Breast epithelium (tissue), 4 donors: ENCODE results near the gene CABP2. TPM values are rescaled to one million over a fixed set of nuclear protein-coding genes. Genes with fewer than 3 reads are reported as not detected.
"Not testable (repeated sequence)": the region's sequence is repeated elsewhere in the genome, so short reads cannot be mapped to it uniquely, and the experiment has no call there.

Source experiments
- DNase-seq, 2 donors: peaks; one replicate each; pipeline ENCODE4 v3.0.0-alpha.2; 2019; ENCODE audit warnings: low spot score in 2 of 2
- H3K27ac ChIP-seq, 2 donors: fragments of 200-600 bp; sonication (generic) in 1 of 2; one replicate each; pipeline ENCODE4 v1.5.1; 2016 to 2019; ENCODE audit warnings: mild to moderate bottlenecking in 1 of 2
- H3K27me3 ChIP-seq, 2 donors: fragments of 200-600 bp; sonication (generic) in 1 of 2; one replicate each; pipeline versions ENCODE4 v1.5.1 to v1.6.0; 2017 to 2019; ENCODE audit warnings: control low read depth in 1 of 2, mild to moderate bottlenecking in 1 of 2
- H3K36me3 ChIP-seq: fragments of 200-600 bp; one replicate; pipeline ENCODE4 v1.5.1; 2019
- H3K4me1 ChIP-seq, 2 donors: fragments of 200-600 bp; sonication (generic); one replicate each; pipeline ENCODE4 v1.5.1; 2016 to 2019; ENCODE audit warnings: control low read depth in 1 of 2
- H3K4me3 ChIP-seq, 3 donors: fragments of 200-600 bp; sonication (generic); 1 replicate in 2 of 3; 2 replicates in 1 of 3; pipeline ENCODE4 v1.5.1; 2016 to 2019; ENCODE audit warnings: mild to moderate bottlenecking in 3 of 3, moderate library complexity in 2 of 3
- H3K9me3 ChIP-seq, 2 donors: fragments of 200-600 bp; sonication (generic) in 1 of 2; one replicate each; pipeline ENCODE4 v1.5.1; 2016 to 2019; ENCODE audit warnings: control low read depth in 1 of 2
- POLR2A ChIP-seq: fragments of 450-650 bp; IDR thresholded peaks from one replicate; pipeline ENCODE4 v1.6.1; 2016; ENCODE audit warnings: antibody characterized with exemption, mild to moderate bottlenecking, moderate library complexity
- POLR2AphosphoS5 ChIP-seq, 3 donors: sonication (generic); formaldehyde crosslinking; IDR thresholded peaks; one replicate each; pipeline ENCODE4 v1.6.1; 2017; ENCODE audit warnings: antibody characterized with exemption in 3 of 3
- intact Hi-C: fragments of 100-400 bp; cut with DNase I; formaldehyde crosslinking; loops from one replicate; pipeline ENCODE4 v1.15.1; 2023; ENCODE audit warnings: low total_unique reads
- total RNA-seq, 3 donors: library from RNA; depleted of rRNA; stranded (reverse); fragments of >200 nt; gene quantifications; one replicate each; pipeline ENCODE4 v1.1.0, GENCODE V29; 2016
- TF ChIP-seq, protein P1 (sequence below), 3 donors: fragments of 450-650 bp; IDR thresholded peaks; one replicate each; pipeline ENCODE4 v1.5.1; 2016 to 2017; ENCODE audit warnings: antibody characterized with exemption in 3 of 3, mild to moderate bottlenecking in 3 of 3, moderate library complexity in 3 of 3

CABP2 gene
- total RNA-seq, 3 donors from 2014 or later: not detected

DNA sequence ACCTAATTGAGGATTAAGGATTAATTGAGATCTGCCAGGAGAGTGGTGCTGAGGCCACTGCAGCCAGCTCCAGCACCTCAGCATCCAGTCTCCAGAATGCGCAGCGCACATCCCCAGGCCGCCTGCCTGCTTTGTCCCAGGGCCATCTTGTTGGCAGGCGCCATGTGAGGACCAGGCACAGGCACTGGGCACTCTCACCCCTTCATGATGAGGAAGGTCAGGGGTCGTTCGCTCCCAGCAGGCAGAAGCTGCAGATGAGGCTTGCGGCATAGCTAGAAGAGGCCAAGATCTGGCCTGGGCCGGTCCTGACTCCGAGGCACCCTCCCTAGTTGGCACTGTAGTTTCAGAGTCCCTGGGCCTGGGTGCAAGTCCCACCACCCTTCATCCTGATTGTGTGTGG, 6.4 kb downstream of the CABP2 start:
- H3K27ac ChIP-seq: no peak overlapping the region
- no peaks in the 10 kb centered on the region for H3K9me3 ChIP-seq
- TF ChIP-seq, protein P1, sequence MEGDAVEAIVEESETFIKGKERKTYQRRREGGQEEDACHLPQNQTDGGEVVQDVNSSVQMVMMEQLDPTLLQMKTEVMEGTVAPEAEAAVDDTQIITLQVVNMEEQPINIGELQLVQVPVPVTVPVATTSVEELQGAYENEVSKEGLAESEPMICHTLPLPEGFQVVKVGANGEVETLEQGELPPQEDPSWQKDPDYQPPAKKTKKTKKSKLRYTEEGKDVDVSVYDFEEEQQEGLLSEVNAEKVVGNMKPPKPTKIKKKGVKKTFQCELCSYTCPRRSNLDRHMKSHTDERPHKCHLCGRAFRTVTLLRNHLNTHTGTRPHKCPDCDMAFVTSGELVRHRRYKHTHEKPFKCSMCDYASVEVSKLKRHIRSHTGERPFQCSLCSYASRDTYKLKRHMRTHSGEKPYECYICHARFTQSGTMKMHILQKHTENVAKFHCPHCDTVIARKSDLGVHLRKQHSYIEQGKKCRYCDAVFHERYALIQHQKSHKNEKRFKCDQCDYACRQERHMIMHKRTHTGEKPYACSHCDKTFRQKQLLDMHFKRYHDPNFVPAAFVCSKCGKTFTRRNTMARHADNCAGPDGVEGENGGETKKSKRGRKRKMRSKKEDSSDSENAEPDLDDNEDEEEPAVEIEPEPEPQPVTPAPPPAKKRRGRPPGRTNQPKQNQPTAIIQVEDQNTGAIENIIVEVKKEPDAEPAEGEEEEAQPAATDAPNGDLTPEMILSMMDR (IDR thresholded peaks at IDR 0.05): no peak
- TF ChIP-seq POLR2AphosphoS5 (IDR thresholded peaks at IDR 0.05): no peak
- no peak for TF ChIP-seq POLR2A
- no peak for DNase-seq
- no peaks in the 10 kb centered on the region for H3K36me3 ChIP-seq
- no peaks in the 10 kb centered on the region for H3K27me3 ChIP-seq
- H3K4me3 ChIP-seq: no peak overlapping the region
- no peaks in the 10 kb centered on the region for H3K4me1 ChIP-seq
- intact Hi-C loops: no loop called here

DNA sequence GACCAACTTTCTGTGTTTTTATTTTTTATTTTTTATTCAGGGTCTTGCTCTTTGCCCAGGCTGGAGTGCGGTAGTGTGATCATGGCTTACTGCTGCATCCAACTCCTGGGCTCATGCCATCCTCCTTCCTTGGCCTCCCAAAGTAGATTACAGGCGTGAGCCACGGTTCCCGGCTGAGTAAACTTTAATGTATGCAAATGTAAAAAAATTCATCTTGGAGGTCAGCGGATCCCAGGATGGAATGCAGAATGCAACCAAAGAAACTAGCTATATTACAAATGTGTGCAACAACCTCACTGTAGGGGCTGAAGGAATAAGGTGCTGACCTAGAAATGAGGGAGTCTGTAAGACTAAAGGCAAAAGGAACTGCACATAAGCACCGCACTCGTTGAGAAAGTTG, 9.1 kb downstream of the CABP2 start:
- Histone ChIP-seq H3K9me3 (no peaks in the 10 kb centered on the region), H3K4me3 (no peak overlapping the region), H3K27me3 (no peaks in the 10 kb centered on the region), H3K36me3 (no peaks in the 10 kb centered on the region), H3K27ac (no peak overlapping the region), H3K4me1 (no peaks in the 10 kb centered on the region)
- DNase-seq: no peak
- intact Hi-C loops: no loop called here
- TF ChIP-seq, protein P1 (IDR thresholded peaks at IDR 0.05): no peak
- TF ChIP-seq POLR2AphosphoS5 (IDR thresholded peaks at IDR 0.05) (no peak), POLR2A (no peak)

DNA sequence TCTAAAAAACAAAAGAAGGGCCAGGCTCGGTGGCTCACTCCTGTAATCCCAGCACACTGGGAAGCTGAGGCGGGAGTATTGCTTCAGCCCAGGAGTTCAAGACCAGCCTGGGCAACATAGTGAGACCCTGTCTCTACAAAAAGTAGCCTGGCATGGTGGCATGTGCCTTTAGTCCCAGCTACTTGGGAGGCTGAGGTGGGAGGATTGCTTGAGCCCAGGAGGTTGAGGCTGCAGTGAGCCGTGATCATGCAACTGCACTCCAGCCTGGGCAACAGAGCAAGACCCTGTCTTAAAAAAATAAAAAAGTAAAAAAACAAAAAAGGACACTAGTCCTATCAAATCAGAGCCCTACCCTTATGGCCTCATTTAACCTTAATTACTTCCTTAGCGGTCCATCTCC, 11.7 kb downstream of the CABP2 start:
- peaks cover 0 to 11% of the 10 kb centered on the region in 2 donors for H3K4me1 ChIP-seq
- not testable (repeated sequence) for H3K27me3 ChIP-seq, H3K4me3 ChIP-seq, H3K36me3 ChIP-seq, DNase-seq, H3K27ac ChIP-seq, H3K9me3 ChIP-seq
- intact Hi-C loops: loop anchor here (2.0 kb wide), 1 partner anchor 39 kb away; no protein-coding TSS in a partner anchor

DNA sequence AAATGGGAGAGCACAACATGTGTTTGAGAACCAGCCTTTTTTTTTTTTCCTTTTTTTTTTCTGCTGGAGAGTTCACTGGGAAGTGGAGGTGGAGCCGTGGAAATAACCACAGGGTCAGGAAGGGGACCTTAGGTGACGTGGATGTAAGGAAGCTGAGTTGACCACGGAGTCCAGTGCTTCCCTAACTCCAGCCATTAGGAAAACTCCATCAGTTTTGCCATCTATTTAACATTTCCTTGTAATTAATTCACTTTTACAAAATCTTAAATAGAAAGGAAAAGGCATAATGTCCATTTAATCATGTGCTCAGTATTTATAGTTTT, 13.3 kb downstream of the CABP2 start:
- DNase-seq: no peak
- TF ChIP-seq, protein P1 (IDR thresholded peaks at IDR 0.05): no peak
- TF ChIP-seq POLR2A (no peak), POLR2AphosphoS5 (IDR thresholded peaks at IDR 0.05) (no peak)
- peaks cover 8 to 20% of the 10 kb centered on the region in 2 donors for H3K4me1 ChIP-seq
- H3K4me3 ChIP-seq: no peak overlapping the region
- no peaks in the 10 kb centered on the region for H3K9me3 ChIP-seq
- intact Hi-C loops: loop anchor here (2.0 kb wide), 1 partner anchor 37 kb away; no protein-coding TSS in a partner anchor
- H3K27ac ChIP-seq: no peak overlapping the region
- no peaks in the 10 kb centered on the region for H3K36me3 ChIP-seq
- H3K27me3 ChIP-seq: no peaks in the 10 kb centered on the region

DNA sequence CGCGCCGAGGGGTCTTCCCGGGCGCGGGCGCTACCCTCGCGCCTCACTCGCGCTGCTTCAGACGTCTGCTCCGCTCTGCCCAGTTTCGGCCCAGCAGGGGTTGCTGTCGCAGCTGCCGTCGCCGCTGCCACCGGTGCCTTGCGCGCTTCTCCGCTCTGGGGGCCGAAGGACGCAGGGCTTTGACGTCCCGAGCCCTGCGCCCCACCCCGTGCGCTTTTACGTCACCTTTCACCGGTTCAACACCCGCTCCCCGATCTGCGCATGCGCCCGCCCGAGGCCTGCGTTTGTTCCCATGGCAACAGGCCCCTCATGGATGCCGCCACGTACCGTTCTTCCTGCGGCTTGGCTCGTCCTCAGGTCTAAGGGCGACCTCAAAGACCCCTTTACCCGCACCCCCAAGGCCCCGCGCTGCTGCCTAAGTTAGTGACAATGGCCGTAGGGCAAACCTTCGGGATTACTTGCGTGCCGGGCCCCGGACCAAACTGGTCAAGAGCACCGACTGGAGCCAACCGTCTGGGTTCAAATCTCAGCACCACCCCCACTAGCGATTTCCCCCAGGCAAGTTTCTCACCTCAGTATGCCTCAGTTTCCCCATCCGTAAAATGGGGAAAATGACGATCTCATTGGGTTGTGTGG, 14.6 kb downstream of the CABP2 start:
- peaks cover 16 to 23% of the 10 kb centered on the region in 2 donors for H3K4me1 ChIP-seq
- TF ChIP-seq, protein P1 (IDR thresholded peaks at IDR 0.05): no peak
- TF ChIP-seq POLR2AphosphoS5 (IDR thresholded peaks at IDR 0.05): peak; percentile 51 to 72 (median 64)
- TF ChIP-seq POLR2A: peak; percentile 25
- H3K4me3 ChIP-seq: peak overlapping the region; percentile 55 to 82 (median 77)
- H3K27ac ChIP-seq: peak overlapping the region; percentile 98
- intact Hi-C loops: loop anchor here (10.0 kb wide), 1 partner anchor 114 kb away; the partner anchor contains the start of gene RAD9A
- no peaks in the 10 kb centered on the region for H3K9me3 ChIP-seq
- H3K27me3 ChIP-seq: no peaks in the 10 kb centered on the region
- no peaks in the 10 kb centered on the region for H3K36me3 ChIP-seq
- DNase-seq: peak; percentile 96 to 97
